GM18519 (cell line): Measurements from ENCODE around the gene APMAP.

ENCODE experiments used
- ATAC-seq: cut with Tn5 transposase; IDR thresholded peaks from one replicate; pipeline ENCODE4 v1.9.1; 2021; ENCODE audit warnings: mild to moderate bottlenecking, moderate library complexity; ENCODE audit not compliant: unreplicated experiment, low FRiP score

Gene APMAP

GRCh38 chr20:24915892-24916291, 76.7 kb downstream of the APMAP start:
- no peak for ATAC-seq

- no peak for ATAC-seq
These were observed 77.1 kb downstream of the APMAP start for GRCh38 chr20:24915440-24915839.

- ATAC-seq: no peak
These were observed 77.9 kb downstream of the APMAP start for GRCh38 chr20:24914388-24915241.

GRCh38 chr20:24913076-24913628, 79.4 kb downstream of the APMAP start:
- no peak for ATAC-seq
